ENCODE data around the gene TRERF1.

DNA sequence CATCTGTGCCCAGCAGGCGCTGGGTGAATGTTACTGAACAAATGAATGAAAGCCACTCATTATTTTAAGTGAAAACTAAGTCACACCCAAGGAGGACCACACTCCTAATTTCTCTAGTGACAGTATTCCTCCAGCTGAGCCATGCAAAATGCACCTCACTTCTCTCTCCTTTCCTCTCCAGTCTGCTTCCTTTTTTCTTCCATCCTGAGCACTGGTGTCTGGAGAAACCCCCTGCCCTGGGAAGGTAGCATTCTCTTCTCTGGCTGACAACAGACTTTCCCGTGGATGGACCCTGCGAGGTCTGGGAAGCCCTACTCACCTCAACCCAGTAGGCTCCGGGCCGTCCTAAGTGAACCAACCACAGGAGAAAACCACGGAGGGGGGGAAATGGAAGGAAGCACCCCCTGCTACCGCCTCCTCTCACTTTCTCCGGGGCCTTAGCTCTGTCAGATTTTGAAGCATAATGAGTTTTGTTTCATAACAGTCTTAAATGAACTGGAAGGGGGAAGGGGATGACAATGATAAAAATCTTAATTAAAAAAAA lies 22.6 kb downstream of the TRERF1 start:
- TF ChIP-seq POLR2A (IDR thresholded peaks at IDR 0.05): no peak
- no peak for TF ChIP-seq CTCF (IDR thresholded peaks at IDR 0.05)
